SK-N-SH treated with all-trans-retinoic acid at 6 μM for 48 hours (cell line): ENCODE results near the gene IFT25.

ENCODE experiments used
- ARNTL ChIP-seq: fragments of 450-650 bp; formaldehyde crosslinking; IDR thresholded peaks from 2 replicates; pipeline ENCODE4 v1.5.0; 2020; ENCODE audit warnings: low read depth, mild to moderate bottlenecking, moderate library complexity, borderline replicate concordance
- ESRRG ChIP-seq: fragments of 250-450 bp; sonication (Bioruptor Pico); IDR thresholded peaks from 2 replicates; pipeline ENCODE4 v1.6.1; 2021; ENCODE audit warnings: mild to moderate bottlenecking
- GLIS3 ChIP-seq: fragments of 250-450 bp; sonication (Bioruptor Pico); IDR thresholded peaks from 2 replicates; pipeline ENCODE4 v1.5.0; 2020; ENCODE audit warnings: mild to moderate bottlenecking, moderate library complexity
- SNAI2 ChIP-seq: fragments of 250-450 bp; sonication (Bioruptor Pico); IDR thresholded peaks from 2 replicates; pipeline ENCODE4 v1.5.0; 2020; ENCODE audit warnings: mild to moderate bottlenecking, moderate library complexity
- ZC3H10 ChIP-seq: fragments of 250-450 bp; sonication (Bioruptor Pico); IDR thresholded peaks from 2 replicates; pipeline ENCODE4 v1.5.1; 2021; ENCODE audit warnings: mild to moderate bottlenecking, moderate library complexity
- ZFP3 ChIP-seq: fragments of 250-450 bp; sonication (Bioruptor Pico); IDR thresholded peaks from 2 replicates; pipeline ENCODE4 v1.5.0; 2020; ENCODE audit warnings: mild to moderate bottlenecking, moderate library complexity

- TF ChIP-seq ZFP3: no peak
- no peak for TF ChIP-seq GLIS3 (CRISPR knock-in tag)
- TF ChIP-seq SNAI2 (CRISPR knock-in tag): no peak
- no peak for TF ChIP-seq ARNTL
- no peak for TF ChIP-seq ESRRG (CRISPR knock-in tag)
- no peak for TF ChIP-seq ZC3H10 (CRISPR knock-in tag)
These were observed 39.2 kb upstream of the IFT25 start for GRCh38 chr1:53984726-53985125.
